ENCODE results near the gene ZNF689.

- no peak for TF ChIP-seq EP300 (IDR thresholded peaks at IDR 0.05)
- no peak for TF ChIP-seq POLR2AphosphoS2 (conservative IDR thresholded peaks at IDR 0.05; ENCODE audit: low read length)
- TF ChIP-seq REST (IDR thresholded peaks at IDR 0.05): no peak
- TF ChIP-seq, protein P1, sequence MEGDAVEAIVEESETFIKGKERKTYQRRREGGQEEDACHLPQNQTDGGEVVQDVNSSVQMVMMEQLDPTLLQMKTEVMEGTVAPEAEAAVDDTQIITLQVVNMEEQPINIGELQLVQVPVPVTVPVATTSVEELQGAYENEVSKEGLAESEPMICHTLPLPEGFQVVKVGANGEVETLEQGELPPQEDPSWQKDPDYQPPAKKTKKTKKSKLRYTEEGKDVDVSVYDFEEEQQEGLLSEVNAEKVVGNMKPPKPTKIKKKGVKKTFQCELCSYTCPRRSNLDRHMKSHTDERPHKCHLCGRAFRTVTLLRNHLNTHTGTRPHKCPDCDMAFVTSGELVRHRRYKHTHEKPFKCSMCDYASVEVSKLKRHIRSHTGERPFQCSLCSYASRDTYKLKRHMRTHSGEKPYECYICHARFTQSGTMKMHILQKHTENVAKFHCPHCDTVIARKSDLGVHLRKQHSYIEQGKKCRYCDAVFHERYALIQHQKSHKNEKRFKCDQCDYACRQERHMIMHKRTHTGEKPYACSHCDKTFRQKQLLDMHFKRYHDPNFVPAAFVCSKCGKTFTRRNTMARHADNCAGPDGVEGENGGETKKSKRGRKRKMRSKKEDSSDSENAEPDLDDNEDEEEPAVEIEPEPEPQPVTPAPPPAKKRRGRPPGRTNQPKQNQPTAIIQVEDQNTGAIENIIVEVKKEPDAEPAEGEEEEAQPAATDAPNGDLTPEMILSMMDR (IDR thresholded peaks at IDR 0.05): no peak
- no peak for TF ChIP-seq CBX8 (IDR thresholded peaks at IDR 0.05)
- TF ChIP-seq ZSCAN20 (CRISPR knock-in tag; IDR thresholded peaks at IDR 0.05): no peak
- TF ChIP-seq CEBPB (IDR thresholded peaks at IDR 0.05): no peak
- TF ChIP-seq POLR2A (IDR thresholded peaks at IDR 0.05; ENCODE audit: low read length): no peak
- no peak for TF ChIP-seq ZC3H11A (IDR thresholded peaks at IDR 0.05)
- TF ChIP-seq MYC (IDR thresholded peaks at IDR 0.05; ENCODE audit: borderline replicate concordance, low read length): no peak
- TF ChIP-seq TP53 (CRISPR knock-in tag; IDR thresholded peaks at IDR 0.05): no peak
- TF ChIP-seq, protein P2, sequence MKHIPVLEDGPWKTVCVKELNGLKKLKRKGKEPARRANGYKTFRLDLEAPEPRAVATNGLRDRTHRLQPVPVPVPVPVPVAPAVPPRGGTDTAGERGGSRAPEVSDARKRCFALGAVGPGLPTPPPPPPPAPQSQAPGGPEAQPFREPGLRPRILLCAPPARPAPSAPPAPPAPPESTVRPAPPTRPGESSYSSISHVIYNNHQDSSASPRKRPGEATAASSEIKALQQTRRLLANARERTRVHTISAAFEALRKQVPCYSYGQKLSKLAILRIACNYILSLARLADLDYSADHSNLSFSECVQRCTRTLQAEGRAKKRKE (CRISPR knock-in tag; IDR thresholded peaks at IDR 0.05; ENCODE audit: low read depth): no peak
These were observed 35.5 kb downstream of the ZNF689 start for GRCh38 chr16:30574678-30575077.

Measured in A549 (cell line).